ENCODE data around the gene PTPN21. TPM values are rescaled to one million over a fixed set of nuclear protein-coding genes. Genes with fewer than 3 reads are reported as not detected.
"Not testable (repeated sequence)": the region's sequence is repeated elsewhere in the genome, so short reads cannot be mapped to it uniquely, and the experiment has no call there.

PTPN21 gene
- total RNA-seq, 1 donor from 2014 or later: 6.1 TPM

GRCh38 chr14:88553886-88554456 is 836 bp downstream of the PTPN21 start:
- DNase-seq (ENCODE audit: low spot score in 2 of 2) (no peak), FAIRE-seq (no peak)

- no peak for DNase-seq (ENCODE audit: low spot score in 2 of 2)
- no peak for FAIRE-seq
These were observed 1.9 kb downstream of the PTPN21 start for GRCh38 chr14:88552876-88553275.

- peak in 1 of 2 donors; percentile 28 for DNase-seq (ENCODE audit: low spot score in 2 of 2)
- FAIRE-seq: no peak
These were observed 2.8 kb downstream of the PTPN21 start for GRCh38 chr14:88551980-88552431.

- FAIRE-seq: no peak
- DNase-seq (ENCODE audit: low spot score in 2 of 2): peak; percentile 70 to 82
These were observed 3.5 kb downstream of the PTPN21 start for GRCh38 chr14:88551094-88551870.

- FAIRE-seq (no peak), DNase-seq (ENCODE audit: low spot score in 2 of 2) (no peak)
These were observed 4.7 kb downstream of the PTPN21 start for GRCh38 chr14:88550078-88550477.

- no peak for DNase-seq (ENCODE audit: low spot score in 2 of 2)
- FAIRE-seq: no peak
These were observed 7.4 kb downstream of the PTPN21 start for GRCh38 chr14:88547386-88547780.

- no peak for FAIRE-seq
These were observed 8.0 kb downstream of the PTPN21 start for GRCh38 chr14:88546621-88547385.

GRCh38 chr14:88545256-88545655 is 9.6 kb downstream of the PTPN21 start:
- FAIRE-seq: no peak
- DNase-seq (ENCODE audit: low spot score in 2 of 2): no peak

More at GRCh38 chr14:88546621-88547385, 8.0 kb downstream of the PTPN21 start:
- DNase-seq (ENCODE audit: low spot score in 2 of 2): no peak

- no peak for DNase-seq (ENCODE audit: low spot score in 2 of 2)
- no peak for FAIRE-seq
These were observed 11.7 kb downstream of the PTPN21 start for GRCh38 chr14:88542857-88543795.

GRCh38 chr14:88541324-88541723 is 13.5 kb downstream of the PTPN21 start:
- no peak for FAIRE-seq
- no peak for DNase-seq (ENCODE audit: low spot score in 2 of 2)

- no peak for FAIRE-seq
- DNase-seq (ENCODE audit: low spot score in 2 of 2): no peak
These were observed 19.0 kb downstream of the PTPN21 start for GRCh38 chr14:88535813-88536212.

GRCh38 chr14:88535149-88535548 is 19.7 kb downstream of the PTPN21 start:
- FAIRE-seq (no peak), DNase-seq (ENCODE audit: low spot score in 2 of 2) (no peak)

- FAIRE-seq: no peak
- DNase-seq (ENCODE audit: low spot score in 2 of 2): no peak
These were observed 21.7 kb downstream of the PTPN21 start for GRCh38 chr14:88533064-88533602.

- not testable (repeated sequence) for DNase-seq (ENCODE audit: low spot score in 2 of 2); FAIRE-seq
These were observed 24.9 kb downstream of the PTPN21 start for GRCh38 chr14:88529889-88530288.

GRCh38 chr14:88522393-88522792 is 32.4 kb downstream of the PTPN21 start:
- FAIRE-seq (no peak), DNase-seq (ENCODE audit: low spot score in 2 of 2) (no peak)

- no peak for FAIRE-seq
These were observed 33.0 kb downstream of the PTPN21 start for GRCh38 chr14:88521818-88522217.

GRCh38 chr14:88519907-88520306 is 34.9 kb downstream of the PTPN21 start:
- FAIRE-seq (no peak), DNase-seq (ENCODE audit: low spot score in 2 of 2) (no peak)

More at GRCh38 chr14:88521818-88522217, 33.0 kb downstream of the PTPN21 start:
- no peak for DNase-seq (ENCODE audit: low spot score in 2 of 2)

- DNase-seq (ENCODE audit: low spot score in 2 of 2) (no peak), FAIRE-seq (no peak)
These were observed 36.0 kb downstream of the PTPN21 start for GRCh38 chr14:88518592-88519512.

GRCh38 chr14:88516861-88517357 is 37.9 kb downstream of the PTPN21 start:
- no peak for FAIRE-seq

More at GRCh38 chr14:88516861-88517357, 37.9 kb downstream of the PTPN21 start:
- DNase-seq (ENCODE audit: low spot score in 2 of 2): no peak

Data from frontal cortex (tissue), 4 donors.